Bone marrow (tissue), 2 donors: Measurements from ENCODE around the gene CACNA1C.
A peak's percentile ranks its signal among the peaks of the same experiment; 100 is the strongest.

ENCODE experiments used
- DNase-seq, 2 donors: peaks; one replicate each; lab custom pipeline; 2025; lab: John Stamatoyannopoulos, UW

The CACNA1C gene

DNA sequence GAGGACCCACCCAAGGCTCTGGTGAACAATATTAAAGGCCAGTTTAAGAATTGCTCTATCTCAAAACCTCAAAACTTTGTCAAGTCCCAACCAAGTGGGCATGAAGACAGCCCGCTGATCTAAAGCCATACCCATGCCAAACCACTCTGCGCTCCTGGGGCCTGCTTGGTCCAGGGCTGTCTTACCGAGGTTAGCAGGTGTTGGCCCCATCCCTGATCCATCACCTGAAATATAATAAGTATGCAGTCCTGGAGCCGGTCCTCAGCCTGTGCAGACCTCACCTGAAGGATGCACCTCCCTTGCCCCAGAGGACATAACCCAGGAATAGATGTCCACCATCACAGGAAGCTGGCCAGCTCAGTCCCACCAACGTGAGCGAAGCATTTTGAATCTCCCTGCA, 543.7 kb downstream of the CACNA1C start:
- DNase-seq: no peak

GRCh38 chr12:2605301-2605700, 552.5 kb downstream of the CACNA1C start:
- no peak for DNase-seq

- DNase-seq: no peak
These were observed 553.6 kb downstream of the CACNA1C start for GRCh38 chr12:2606186-2606910.

DNA sequence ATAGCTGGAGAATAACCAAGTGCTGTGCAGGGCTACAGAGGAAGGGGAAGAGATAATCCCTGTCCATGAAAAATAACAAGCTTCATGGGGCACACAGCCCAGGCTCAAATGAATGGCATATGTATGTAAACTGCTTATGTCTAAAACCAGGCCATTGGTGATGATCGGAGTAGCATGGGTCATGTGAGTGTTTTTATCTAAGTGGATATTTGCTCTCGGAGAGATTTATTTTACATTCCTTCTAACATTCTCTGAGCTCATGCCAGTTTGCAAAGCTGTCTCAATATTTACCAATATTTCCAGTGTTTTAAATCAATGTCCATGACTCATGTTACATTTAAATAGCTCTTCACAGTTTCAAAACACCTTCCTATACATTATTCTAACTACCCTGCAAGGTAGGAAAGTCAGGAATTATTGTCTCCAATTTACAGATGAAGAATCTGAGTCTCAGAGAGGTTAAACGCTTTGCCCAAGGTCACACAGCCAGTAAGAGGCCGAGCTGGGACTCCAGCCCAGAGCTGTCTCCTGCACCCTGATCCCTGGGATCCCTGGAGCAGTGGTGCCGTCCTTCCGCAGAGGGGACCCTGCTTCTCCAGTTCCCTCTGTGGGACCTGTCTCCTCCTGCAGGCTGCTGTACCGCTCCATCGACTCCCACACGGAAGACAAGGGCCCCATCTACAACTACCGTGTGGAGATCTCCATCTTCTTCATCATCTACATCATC, 555.3 kb downstream of the CACNA1C start:
- no peak for DNase-seq

- DNase-seq: no peak
These were observed 555.8 kb downstream of the CACNA1C start for GRCh38 chr12:2608608-2608945.

DNA sequence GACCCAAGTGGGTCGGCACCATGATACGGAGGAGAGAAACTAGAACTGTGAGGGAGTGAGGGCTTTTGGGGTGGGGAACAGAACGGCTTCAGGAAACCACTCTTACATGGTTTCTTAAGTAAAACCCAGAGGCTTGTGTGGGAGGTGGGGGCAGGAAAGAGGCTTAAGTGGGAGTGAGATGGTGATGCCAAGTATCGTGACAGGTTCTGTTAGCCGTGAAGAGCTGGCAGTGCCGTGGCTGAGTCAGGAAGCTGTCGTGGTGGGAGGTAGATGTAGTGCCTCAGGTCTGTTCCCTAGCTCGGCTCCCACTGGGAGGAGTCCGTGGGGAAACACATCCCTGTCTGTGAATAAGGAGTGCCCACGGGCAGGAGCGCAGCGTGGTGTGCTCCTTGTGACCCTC, 556.2 kb downstream of the CACNA1C start:
- DNase-seq: peak in 1 of 2 donors; percentile 86

GRCh38 chr12:2610358-2610757, 557.6 kb downstream of the CACNA1C start:
- no peak for DNase-seq

DNA sequence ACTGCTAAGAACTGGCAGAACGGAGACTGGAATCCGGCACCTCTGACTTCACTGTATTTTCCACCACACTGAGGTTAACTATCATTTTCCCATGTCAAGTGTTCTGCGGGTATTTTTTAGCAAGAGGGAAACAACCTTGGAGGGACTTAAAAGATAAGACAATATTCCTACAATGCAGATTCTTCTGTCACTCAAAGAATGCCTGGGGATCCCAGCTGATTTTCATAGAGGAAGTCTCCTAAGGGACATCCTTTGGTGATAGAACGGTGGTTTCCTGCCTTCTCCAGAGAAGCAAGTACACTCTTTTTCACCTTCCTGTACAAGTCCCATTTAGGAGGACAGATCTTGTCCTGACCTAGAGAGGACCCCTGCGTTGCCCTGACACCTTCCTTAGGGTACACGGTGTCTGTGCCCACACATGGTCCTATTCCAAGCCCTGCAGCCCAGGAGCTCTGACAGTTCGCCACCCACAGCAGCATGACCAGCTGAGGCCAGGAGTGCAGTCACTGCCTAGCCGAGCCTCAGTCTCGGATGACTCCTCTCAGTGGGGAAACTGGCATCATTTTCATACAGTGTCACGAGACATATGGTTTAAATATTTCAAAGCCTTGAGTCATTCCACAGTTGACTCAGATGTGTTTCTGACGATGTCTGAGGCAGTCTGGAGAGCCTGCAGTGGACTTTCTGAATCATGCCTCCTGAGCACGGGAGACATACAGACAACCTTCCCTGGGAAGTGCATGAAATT, 560.7 kb downstream of the CACNA1C start:
- DNase-seq: peak in 1 of 2 donors; percentile 71

- DNase-seq: no peak
These were observed 561.6 kb downstream of the CACNA1C start for GRCh38 chr12:2614341-2614740.

- peak in 1 of 2 donors; percentile 23 for DNase-seq
These were observed 563.0 kb downstream of the CACNA1C start for GRCh38 chr12:2615665-2616402.

- peak in 1 of 2 donors; percentile 94 for DNase-seq
These were observed 564.0 kb downstream of the CACNA1C start for GRCh38 chr12:2616763-2617162.

GRCh38 chr12:2617365-2617764, 564.6 kb downstream of the CACNA1C start:
- no peak for DNase-seq

DNA sequence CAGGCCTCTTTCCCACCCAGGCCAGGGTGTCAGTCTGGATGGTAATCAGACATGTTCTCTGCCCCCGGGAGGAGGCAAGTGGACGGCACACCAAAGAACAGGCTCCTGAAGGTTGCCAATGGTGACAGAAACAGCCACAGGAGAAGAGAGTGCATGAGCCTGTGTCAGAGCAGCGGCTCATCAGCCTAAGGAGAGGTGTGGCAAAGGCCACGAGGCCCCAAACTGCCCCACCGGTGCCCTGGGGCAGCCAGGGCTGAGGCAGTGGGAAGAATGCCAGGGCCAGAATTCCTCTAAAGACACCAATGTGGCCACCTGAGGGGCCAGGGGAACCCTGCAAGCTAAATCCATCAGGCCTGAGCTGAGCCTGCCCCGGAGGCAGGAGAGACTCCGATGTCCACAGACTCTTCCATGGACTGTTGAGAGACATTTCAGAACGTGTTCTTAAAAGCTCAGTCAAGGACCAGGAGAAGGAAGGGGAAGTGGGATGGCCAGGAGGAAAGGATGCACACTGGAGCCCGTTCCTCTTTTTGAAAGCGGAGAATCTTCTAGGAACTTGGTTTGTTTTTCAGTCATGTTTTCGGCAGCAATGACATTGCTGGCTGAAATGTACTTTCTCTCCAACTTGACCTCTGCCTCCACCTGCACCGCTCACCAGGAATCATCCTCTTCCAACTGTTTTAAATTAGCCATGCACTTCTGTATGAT, 565.7 kb downstream of the CACNA1C start:
- DNase-seq: peak in 1 of 2 donors; percentile 5

- DNase-seq: no peak
These were observed 566.3 kb downstream of the CACNA1C start for GRCh38 chr12:2619136-2619535.

GRCh38 chr12:2622460-2622859, 569.7 kb downstream of the CACNA1C start:
- DNase-seq: no peak

- DNase-seq: no peak
These were observed 570.7 kb downstream of the CACNA1C start for GRCh38 chr12:2623472-2623871.

DNA sequence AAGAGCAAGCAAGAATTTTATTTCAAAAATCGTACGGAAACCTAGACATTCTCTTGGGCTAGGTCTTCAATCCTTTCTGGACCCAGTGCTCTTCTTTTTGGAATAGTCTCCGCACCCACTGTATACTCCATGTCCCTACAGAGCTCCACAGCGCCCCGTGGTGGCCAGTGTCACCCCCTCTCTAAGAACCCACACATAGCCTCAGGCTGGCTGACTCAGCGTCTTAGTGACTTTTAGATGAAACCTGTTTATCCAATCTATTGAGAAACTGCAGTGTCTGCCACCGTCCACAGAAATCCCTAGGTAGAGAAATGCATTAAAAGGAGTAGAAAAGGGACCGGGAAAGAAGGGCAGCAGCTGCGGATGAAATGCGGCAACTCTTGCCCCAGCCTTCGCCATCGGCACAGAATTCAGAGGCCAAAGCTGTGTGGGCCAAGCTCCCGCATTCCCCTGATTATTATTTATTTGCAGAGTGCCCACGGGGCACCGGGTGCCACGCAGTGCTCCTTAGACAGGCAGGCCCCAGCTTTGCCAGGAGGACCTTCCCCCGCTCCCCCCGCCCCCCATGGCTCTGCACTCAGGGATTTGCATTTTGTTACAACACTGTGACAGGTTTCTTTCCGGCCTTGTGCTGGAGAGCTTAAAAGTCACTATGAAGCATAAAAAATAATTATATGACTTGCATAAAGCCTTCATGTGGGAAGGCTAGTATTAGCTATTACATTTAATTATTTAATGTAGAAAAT, 571.9 kb downstream of the CACNA1C start:
- DNase-seq: peak in 1 of 2 donors; percentile 57

- DNase-seq: no peak
These were observed 572.5 kb downstream of the CACNA1C start for GRCh38 chr12:2625289-2625612.

GRCh38 chr12:2627076-2627834, 574.5 kb downstream of the CACNA1C start:
- peak in 1 of 2 donors; percentile 75 for DNase-seq

DNA sequence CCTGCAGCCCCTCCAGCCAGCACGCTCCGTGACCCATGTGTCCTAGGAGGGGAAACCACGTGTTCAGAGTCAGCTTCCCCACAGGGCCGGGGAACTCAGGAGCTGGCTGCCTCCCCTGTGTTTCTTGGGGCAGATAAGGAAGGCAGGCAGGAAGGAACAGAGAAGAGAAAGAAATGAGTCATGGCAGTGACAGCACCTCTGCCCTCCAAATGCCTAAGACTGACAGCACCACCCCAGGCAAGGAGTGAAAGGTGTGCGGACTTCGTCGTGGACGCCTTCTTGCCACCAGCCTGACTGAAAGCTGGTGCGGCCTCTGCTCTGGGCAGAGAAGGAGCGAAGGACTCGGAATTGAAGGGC, 575.0 kb downstream of the CACNA1C start:
- peak in 1 of 2 donors; percentile 75 for DNase-seq
